Hematopoietic multipotent progenitor cell (in vitro differentiated cells): ENCODE results near the gene DECR2. TPM values are rescaled to one million over a fixed set of nuclear protein-coding genes. Genes with fewer than 3 reads are reported as not detected.
"Not testable (repeated sequence)": the region's sequence is repeated elsewhere in the genome, so short reads cannot be mapped to it uniquely, and the experiment has no call there.

ENCODE experiments used
- DNase-seq, 3 donors: peaks; one replicate each; pipeline ENCODE4 v3.0.0-alpha.2; 2011 to 2015; ENCODE audit warnings: low read depth in 2 of 3, low spot score in 2 of 3
- total RNA-seq: library from RNA; depleted of rRNA; stranded (reverse); fragments of >200 nt; gene quantifications from one replicate; pipeline ENCODE4 v1.2.3, GENCODE V29; 2012

DECR2 gene
- total RNA-seq, 1 donor, result 13.5 TPM

DNA sequence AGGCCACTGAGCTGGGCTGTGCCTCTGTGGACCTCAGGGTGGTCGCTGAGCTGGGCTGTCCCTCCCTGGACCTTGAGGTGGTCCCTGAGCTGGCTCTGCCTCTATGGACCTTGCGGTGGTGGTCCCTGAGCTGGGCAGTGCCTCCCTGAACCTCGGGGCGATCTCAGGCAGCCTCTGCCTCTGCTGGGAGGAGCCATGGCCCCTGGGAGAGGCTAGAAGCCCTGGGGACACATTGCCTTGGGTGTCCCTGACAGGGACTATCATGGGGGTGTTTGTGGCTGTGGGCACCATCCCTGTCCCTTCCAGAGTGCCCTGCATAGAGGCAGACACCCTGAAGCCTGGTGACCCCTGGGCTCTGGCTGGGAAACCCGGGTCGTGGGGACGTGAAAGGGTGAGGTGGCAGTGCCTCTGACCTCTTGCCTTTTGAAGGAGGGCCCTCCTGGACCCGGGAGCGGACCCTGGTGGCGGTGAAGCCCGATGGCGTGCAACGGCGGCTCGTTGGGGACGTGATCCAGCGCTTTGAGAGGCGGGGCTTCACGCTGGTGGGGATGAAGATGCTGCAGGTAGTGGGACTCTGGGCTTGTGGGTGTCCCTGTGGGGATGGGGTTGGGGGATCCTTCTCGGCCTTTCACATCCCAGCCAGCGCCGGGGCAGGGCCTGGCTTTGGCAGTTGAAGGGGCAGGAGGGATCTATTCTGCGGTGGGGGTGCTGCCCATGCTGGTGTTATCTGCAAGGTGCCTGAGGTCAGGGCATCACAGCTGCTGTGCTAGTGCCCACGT, 2.9 kb upstream of the DECR2 start:
- DNase-seq, result no peak

DNA sequence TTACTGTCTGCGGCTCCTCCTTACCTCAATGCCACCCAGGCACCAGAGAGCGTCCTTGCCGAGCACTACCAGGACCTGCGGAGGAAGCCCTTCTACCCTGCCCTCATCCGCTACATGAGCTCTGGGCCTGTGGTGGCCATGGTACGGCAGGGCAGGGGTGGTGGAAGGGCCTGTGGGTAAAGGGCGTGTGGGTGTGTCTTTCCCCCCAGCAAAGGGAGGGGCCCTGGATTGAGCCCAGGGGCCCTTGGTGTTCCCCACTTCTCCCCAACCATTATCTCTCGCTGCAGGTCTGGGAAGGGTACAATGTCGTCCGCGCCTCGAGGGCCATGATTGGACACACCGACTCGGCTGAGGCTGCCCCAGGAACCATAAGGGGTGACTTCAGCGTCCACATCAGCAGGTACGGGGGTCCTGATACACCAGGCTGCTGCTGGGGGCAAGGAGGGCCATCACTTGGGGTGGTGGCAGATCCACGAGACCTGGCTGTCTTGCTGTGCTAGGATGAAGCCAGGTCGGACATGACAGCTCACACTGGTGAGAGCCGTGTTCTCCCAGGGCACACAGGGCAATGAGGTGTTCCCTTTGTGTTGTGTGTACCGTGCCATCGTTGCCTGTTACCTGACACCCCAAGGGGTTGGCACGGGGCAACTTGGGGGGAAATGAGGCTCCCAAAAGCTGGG, 2.2 kb upstream of the DECR2 start:
- DNase-seq, result no peak

DNA sequence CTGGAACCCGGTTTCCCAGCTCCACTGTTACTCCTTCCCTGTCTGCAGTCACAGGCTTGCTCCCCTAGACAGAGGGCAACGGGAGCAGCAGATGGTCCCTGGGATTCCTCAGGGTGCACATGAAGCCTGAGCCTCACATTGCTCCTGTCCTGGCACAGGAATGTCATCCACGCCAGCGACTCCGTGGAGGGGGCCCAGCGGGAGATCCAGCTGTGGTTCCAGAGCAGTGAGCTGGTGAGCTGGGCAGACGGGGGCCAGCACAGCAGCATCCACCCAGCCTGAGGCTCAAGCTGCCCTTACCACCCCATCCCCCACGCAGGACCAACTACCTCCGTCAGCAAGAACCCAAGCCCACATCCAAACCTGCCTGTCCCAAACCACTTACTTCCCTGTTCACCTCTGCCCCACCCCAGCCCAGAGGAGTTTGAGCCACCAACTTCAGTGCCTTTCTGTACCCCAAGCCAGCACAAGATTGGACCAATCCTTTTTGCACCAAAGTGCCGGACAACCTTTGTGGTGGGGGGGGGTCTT, 1.6 kb upstream of the DECR2 start:
- DNase-seq, result no peak

DNA sequence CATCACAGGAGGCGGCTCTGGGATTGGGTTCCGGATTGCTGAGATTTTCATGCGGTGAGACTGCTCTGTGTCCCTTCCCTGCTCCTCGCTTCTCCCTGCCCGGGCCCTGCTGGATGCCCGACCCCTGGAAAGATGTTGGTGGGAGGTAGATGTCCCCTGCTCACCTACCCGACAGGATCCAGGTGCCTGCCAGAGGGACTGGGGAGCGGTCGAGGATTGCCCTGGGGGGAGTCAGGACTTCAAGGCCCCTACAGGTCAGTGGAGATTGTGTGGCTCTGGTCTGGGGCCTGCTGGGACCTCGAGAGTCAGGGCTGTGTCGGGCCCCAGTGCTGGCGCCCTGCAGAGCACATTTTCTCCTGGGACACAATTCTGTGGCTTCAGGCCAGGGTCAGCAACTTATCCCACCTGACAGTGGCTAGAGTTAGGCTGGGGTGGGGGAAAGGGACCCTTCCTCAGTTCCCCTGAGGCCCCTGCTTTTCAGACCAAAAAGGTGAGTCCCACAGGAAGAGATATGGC, 3.3 kb downstream of the DECR2 start:
- no peak for DNase-seq

DNA sequence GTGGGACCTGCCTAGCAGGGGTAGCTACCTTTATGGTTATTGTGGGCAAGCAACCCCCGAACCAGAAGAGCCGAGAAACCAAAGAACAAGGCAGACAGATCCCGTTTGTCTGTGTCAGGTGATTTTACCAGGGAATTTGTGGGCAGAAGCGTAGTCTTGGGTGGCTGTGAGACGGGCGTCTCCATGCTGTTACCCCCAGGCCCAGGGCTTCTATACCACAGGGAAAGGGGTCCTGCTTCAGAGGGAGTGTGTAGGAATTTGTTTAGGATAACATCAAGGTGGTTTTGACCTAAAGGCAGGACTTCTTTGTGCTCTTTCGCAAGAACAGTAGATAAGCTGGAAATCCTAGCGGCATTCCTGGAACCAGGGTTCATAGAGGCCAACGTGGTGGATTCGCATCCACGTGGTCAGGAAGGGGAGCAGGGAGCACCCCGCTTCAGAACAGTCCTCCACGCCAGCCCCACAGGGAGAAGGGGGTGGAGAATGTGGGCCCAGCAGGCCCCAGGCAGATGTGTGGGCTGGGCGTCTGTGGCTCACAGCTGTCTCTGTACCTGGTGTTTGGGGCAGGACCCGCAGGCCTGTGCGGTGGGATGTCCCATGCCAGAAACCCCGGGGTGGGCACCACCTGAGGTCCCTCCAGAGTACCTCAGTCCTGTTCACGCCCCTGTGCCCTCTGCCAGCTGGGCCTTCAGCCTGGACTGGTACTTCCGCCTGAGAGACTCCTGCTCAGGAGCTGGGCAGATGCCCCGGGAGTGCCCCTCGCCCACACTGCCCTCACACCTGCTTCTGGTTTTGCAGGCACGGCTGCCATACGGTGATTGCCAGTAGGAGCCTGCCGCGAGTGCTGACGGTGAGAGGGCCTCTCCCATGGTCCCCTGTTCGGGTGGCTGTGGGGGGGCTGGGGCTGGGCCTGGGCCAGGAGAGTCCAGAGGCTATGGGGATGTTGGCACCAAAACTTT, 4.1 kb downstream of the DECR2 start:
- DNase-seq, result no peak

DNA sequence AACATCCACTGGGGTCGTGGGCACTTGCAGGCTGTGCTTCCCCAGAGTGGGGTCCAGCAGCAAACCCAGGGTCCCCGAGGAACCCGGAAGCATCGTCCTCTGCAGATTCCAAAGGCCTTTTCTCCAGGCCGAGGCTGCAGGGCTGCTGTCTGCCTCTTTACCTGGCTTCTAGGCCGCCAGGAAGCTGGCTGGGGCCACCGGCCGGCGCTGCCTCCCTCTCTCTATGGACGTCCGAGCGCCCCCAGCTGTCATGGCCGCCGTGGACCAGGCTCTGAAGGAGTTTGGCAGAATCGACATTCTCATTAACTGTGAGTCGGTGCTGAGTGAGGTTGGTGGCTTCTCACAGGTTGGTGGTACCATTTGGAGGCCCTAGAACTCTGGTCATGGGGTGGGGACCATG, 5.6 kb downstream of the DECR2 start:
- DNase-seq, result no peak

DNA sequence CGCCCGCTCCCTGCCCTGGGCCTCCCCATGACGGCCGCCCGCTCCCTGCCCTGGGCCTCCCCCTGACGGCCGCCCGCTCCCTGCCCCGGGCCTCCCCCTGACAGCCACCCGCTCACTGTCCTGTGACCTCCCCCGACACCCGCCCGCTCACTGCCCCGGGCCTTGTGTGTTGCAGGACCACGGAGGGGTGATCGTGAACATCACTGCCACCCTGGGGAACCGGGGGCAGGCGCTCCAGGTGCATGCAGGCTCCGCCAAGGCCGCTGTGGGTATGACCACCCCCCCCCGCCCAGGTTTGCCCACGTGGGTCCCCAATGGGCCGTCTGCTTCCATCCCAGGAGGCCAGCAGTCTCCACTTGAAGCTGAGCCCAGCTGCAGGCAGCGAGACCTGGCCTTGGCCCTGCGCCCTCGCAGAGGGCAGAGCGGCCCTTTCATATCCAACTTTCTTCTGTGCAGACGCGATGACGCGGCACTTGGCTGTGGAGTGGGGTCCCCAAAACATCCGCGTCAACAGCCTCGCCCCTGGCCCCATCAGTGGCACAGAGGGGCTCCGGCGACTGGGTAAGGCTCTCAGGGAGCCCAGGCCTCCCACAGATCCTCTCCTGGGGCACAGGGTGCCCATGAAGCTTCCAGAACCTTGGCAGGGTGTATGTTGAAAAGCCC, 9.0 kb downstream of the DECR2 start:
- DNase-seq, result no peak

DNA sequence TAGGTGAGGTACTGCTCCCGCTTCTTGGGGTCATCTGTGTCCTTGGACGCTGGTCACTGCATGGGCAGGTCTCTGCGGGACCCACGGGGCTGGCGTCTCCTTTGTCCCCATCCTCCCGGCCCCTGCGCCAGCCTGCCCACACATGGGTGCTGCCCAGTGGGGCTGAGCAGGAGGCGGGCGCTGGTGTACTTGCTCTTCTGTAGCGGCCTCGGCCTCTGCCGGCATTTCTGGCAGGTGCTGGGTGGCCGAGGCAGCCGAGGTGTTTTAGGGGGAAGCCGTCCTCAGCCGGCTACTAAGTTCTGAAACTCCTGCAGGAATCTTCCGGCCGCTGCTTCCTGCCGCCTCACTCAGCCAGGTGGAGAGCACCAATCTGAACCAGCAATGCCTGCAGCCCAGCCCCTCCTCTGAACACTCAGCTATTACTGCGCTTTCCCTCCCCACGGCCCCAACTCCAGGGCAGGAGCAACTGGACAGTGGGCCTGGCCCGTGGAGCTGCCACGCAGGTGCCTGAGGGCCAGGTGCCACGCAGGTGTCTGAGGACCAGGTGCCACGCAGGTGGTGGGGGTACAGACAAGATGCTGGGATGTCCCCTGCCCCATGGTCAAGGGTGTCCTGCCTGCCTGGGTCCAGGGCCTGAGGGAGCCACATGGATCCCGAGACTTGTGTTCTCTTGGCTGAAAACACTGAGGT, 10.0 kb downstream of the DECR2 start:
- no peak for DNase-seq

DNA sequence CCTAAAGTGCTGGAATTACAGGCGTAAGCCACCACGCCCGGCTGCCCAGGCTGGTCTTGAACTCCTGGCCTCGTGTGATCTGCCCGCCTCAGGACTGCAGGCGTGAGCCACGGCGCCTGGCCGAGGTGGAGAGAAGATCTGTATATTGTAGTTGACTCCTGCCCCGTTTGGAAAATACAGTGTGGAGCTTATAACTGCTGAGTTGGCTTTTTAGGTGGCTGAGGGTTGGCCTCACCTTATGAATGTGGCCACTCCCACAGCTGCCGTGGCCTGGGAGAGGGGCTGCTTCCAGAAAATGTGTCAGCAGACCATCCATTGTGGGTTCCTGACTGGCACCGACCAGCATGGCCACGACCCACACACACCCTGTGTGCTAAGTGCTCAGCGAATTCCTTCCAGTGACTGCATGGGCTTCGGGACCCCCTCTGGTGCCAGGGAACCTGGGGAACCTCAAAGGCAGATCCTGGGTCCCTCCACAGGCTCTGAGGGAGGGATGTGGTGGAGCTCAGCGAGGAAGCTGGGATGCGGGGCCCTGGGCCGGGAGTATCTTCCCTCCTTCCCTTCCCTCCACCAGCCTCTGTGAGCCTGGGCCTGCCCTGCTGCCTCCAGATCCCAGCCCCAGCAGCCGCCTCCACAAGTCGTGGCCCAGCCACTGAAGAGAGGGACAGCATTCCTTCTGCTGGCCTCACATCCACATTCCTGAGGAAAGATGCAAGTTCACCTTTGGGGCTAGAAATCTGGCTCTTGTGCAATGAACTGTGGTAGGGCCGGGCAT, 12.9 kb downstream of the DECR2 start:
- DNase-seq, result no peak

DNA sequence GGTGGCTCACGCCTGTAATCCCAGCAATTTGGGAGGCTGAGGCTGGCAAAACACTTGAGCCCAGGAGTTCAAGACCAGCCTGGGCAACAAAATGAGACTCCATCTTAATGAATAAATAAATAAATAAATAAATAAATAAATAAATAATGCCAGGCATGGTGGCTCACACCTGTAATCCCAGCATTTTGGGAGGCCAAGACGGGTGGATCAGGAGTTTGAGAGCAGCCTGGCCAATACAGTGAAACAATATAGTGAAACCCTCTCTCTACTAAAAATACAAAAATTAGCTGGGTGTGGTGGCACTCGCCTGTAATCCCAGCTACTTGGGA, 13.4 kb downstream of the DECR2 start:
- DNase-seq, result not testable (repeated sequence)

DNA sequence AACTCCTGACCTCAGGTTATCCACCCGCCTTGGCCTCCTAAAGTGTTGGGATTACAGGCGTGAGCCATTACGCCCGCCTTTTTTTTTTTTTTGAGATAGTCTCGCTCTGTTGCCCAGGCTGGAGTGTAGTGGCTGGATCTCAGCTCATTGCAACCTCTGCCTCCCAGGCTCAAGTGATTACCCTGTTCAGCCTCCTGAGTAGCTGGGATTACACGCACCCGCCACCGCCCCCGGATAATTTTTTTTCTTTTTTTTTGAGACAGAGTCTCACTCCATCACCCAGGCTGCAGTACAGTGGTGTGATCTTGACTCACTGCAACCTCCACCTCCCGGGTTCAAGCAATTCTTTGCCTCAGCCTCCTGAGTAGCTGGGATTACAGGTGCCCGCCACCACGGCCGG, 20.5 kb downstream of the DECR2 start:
- not testable (repeated sequence) for DNase-seq

DNA sequence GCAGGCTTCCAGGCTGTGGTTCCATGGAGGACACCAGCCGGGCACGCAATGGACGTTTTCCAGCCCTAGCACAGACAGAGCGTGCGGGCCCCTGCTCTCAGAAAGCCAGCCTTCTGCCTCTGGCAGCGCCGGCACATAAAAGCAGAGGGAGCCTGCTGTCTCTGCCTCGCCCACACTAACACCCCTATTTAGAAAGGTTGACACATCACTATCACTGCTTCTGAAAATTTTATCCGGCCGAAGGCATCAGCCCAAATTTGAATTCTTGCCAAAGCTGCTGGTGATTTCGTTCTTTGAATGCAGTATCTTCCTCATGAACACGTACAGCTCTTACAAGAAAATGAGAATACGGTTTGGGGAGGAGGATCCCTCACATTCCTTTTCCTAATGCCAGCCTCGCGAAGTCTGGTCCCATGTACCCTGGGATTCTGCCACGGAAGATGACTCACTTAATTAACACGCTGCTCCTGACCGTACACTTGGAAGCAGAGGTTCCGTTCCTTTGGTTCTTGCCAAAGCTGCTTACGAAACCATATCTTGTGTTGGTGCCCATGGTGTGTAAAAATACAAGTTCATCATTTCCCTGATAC, 22.4 kb downstream of the DECR2 start:
- no peak for DNase-seq

DNA sequence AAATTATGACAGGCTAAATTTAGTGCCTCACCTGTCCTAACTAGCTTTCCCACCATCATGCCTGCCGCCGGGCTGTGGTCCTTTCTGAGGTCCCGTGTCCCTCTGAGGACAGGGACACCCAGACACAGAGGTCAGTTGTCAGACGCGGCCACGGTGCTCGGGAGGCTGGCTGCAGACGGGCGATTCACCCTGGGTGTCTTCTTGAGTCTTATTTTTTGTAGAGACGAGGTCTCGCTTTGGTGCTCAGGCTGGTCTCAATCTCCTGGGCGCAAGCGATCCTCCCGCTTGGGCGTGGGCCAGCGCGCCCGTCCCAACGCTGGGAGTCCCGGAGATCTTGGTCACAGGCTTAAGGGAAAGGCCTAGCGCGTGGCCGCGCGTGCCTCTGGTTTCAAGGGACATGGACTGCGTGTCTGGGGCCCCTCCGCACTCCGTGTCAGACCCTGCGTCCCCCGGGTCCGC, 23.0 kb downstream of the DECR2 start:
- no peak for DNase-seq

DNA sequence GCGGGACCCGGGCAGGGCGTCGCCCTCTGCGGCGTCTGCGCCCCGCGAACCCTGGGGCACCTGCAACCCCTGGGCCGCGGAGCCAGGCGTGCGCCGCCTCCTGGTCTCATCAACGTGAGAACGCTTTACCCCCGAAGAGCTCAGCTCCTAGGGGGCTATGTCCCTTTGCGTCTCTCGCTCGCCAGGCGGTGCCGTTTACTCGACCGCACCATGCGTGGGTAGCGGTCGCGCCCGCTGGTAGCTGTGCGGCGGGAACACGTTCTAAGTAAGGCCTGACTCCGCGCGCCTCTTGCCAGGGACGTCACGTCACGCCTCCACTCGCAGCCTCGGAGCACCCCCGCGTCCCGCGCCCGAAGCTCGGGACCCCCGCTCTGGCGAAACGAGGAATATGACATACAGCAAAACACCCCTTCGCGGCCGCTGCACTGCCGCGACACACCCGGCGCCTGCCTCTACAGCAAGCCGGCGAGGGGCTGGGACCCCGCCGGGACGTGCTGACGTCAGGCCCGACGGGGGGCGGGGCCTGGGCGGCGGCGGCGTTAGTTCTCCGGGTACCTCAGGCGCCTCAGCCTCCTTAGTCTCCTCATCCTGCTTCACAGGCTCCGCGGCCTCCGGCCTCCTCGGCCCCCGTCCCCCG, 23.5 kb downstream of the DECR2 start, which contains the start of gene RAB11FIP3:
Gene RAB11FIP3, plus strand, starts transcription at position 568 of the 637 bp plus-strand sequence. CDS start 358 bp downstream, outside the sequence.
- peak; percentile 76 to 82 (median 78) for DNase-seq

DNA sequence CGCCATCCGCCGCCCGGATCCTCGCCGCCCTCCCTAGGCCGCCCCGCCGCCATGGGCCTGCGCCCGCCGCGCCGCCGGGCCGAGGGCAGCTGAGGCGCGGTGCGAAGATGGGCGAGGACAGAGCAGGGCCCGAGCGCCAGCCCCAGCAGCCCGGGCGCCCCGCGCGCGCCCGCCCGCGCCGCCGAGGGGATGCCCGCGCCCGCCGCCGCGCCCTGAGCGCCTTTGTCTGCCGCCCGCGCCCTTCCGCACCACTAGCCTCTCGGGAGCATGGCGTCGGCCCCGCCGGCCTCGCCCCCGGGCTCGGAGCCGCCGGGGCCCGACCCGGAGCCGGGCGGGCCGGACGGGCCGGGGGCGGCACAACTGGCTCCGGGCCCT, 24.0 kb downstream of the DECR2 start:
- no peak for DNase-seq

DNA sequence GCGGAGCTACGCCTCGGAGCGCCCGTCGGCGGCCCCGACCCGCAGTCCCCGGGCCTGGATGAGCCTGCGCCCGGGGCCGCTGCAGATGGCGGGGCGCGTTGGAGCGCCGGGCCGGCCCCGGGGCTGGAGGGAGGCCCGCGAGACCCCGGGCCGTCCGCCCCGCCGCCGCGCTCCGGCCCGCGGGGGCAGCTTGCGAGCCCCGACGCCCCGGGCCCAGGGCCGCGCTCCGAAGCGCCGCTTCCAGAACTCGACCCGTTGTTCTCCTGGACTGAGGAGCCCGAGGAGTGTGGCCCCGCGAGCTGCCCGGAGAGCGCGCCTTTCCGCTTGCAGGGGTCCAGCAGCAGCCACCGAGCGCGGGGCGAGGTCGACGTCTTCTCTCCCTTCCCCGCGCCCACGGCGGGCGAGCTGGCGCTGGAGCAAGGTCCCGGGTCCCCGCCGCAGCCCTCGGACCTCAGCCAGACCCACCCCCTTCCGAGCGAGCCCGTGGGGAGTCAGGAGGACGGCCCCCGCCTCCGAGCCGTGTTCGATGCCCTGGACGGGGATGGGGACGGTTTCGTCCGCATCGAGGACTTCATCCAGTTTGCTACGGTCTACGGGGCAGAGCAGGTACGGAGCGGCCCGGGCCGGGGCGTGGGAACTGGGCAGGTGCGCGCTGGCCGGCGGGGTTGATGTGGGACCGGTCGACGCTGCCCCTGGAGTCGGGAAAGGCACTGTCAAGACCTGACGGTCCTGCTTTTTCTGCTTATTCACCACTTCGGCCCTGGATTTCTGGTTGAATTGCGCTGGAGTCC, 24.6 kb downstream of the DECR2 start:
- DNase-seq, result no peak

DNA sequence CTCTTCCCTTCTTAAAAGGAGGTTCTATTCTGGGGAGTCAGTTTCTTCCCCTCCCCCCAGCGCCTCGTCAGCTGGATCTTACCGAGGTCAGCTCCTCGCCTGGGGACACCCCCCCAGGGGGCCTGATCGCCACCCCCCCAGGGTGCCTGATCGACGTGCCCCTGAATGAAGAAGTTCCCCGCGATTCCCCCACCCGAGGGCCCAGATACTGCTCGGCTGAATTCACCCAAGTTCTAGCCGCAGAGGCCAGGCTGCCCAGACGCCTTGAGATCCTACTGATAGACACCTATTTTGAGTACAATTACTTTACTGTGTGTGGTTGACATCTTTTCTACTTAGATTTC, 25.2 kb downstream of the DECR2 start:
- peak in 1 of 3 donors; percentile 9 for DNase-seq
